ENCODE data around the gene OR8S1.

- no peak for TF ChIP-seq CTCF (optimal IDR thresholded peaks at IDR 0.05 in 1 of 3, IDR thresholded peaks at IDR 0.05 in 1 of 3, conservative IDR thresholded peaks at IDR 0.05 in 1 of 3; ENCODE audit: extremely low read depth in 1 of 3, insufficient read depth in 2 of 3, low read length in 3 of 3)
- no peak for TF ChIP-seq EZH2 (IDR thresholded peaks at IDR 0.05; ENCODE audit: low read length)
Observed at GRCh38 chr12:48510111-48510510, 15.3 kb upstream of the OR8S1 start.
